CD4-positive, alpha-beta T cell treated with Interleukin-15 for 1 hour (primary cell): ENCODE measurements around the gene RAB28.

ENCODE experiments used
- DNase-seq: peaks from one replicate; pipeline ENCODE4 v3.0.0-alpha.2; 2020

Gene RAB28

DNA sequence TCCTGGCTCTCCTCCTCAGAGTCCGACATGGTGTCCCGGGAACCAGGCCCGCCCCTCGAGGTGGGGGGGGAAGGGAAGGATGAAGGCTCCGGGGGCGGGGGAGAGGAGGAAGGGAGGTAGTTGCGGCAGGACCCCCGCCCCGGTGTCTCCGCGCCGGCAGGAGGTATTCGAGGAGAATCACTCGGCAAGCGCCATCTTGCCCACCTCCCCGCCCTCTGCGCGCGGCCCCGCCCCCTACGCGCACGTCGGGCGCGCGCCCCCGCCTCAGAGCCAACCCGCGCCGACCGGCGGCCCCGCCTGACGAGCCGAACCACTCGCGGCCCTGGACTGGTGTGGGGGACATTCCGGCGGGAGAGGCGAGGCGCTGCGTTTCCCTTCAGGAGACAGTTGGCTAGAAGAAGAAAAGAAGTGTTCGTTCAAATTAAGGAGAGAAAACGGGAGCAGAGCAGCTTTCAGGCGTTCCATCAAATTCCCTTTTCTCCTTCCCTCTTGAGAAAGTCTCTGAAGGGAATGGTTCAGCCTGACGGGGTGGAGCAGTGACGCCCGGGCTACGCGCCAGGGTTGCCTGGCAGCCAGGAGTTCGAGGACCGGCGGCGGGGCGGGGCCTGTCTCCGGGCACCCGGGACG, at the start of gene RAB28:
TSS of gene RAB28 (minus strand) at position 219 of the 627 bp plus-strand sequence.
- DNase-seq = peak; percentile 93

- no peak for DNase-seq
Measured at GRCh38 chr4:13531625-13531998, 47.5 kb upstream of the RAB28 start.

- DNase-seq = no peak
Measured at GRCh38 chr4:13530823-13531624, 46.9 kb upstream of the RAB28 start.

- no peak for DNase-seq
Measured at GRCh38 chr4:13529128-13529919, 45.2 kb upstream of the RAB28 start.

DNA sequence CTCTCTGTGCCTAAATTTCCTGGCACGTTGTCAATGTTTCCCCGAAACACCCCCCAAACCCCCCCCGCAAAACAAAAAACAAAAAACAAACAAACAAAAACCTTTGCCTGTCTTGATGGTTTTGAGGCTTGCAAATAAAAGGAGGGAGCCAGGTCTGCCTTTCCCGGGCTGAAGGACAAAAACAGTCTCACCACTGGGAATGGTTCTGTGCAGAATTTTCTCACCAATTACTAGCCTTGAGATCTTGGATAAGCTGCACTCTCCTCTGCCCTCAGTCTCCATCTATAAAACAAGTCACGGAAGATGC, 44.6 kb upstream of the RAB28 start:
- no peak for DNase-seq

DNA sequence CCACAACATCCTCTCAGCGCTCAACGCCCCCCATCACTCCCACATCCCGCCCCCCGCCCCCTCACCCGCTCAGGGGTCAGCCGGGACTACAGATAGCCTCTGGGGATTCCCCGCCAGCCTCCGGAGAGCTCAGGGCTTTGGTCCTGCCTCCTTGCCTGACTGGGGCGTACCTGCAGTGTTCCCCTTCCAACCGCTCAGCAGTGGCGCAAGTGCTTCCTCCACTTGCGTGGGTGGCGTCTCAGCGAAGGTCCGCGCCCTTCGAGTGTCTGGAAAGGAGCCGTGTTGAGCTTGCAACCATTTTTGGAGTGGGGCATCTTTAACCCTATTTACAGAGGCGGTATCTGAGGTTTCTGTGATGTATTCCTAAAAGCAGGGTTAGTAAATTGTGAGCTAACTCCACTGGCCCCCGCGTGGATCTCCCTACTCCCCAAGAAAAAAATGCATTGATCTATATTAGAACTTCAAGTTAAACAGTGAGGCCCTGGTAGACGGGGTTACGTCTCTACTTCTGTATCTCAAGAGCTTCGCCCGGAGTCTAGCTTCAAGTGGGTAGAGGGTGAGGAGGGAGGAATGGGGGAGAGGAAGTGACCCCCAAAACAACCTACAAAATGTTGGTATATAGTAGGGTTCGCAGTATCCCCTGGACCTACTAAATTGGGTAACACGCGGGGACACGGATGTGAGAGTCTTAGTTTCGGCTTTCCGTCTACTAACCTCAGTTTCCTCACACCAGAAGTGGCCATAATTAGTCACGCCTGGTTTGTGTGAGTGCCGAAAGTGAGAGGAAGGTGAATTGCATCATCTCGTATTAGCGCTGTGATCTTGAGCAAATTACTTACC, 44.1 kb upstream of the RAB28 start:
- DNase-seq = no peak

DNA sequence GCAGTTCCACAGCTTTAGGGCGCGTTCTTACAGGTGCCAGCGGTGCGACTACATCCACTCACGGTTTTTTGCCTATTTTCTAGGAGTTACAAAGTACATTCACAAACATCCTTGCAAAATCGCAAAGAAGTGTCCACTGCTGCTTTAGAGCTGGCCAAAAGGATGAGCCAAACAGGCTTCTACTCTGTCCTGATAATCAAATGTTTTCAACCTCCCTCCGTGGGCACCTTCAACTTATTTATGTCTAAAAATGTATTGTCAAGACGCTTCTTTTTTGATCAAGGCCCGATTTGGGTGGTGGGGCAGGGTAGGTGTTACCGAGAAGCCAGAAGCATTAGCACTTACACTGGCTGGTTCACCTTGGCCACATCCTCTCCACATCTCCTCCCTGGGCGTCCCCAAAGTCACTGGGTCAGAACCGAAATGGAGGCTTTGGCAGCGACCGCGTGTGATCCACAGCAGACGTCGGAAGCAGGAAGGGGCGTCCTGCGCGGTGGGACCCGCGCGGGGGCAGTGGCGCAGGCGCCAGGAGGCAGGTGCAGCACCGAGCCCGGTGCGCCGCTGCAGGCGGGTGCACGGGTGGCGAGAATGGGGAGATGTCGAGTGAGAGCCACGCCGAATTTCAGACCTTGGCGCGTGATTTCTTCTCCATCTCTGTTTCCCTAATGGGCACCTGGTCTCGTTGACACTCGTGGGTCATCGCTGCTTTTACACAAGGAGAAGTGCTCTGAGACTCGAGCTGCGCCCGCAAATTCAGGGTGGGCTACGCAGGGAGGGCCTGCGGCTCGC, 43.2 kb upstream of the RAB28 start:
- no peak for DNase-seq

DNA sequence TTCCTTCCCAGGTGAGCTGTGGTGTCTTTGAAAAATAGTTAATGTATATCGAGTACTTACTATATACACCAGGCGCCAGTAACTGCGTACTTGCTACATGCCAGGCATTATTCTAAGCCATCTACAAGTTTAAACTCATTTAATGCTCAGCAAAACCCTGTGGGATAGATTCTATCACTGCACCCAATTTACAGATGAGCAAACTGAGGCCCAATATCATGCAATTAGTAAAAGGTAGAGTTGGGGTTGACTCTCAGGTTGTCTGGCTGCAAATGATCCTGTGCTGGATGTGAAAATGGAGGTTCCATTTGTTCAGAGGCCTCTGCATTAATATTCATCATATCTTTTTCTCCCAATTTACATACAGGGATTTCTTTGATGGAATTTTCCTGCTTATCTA, 42.5 kb upstream of the RAB28 start:
- no peak for DNase-seq

DNA sequence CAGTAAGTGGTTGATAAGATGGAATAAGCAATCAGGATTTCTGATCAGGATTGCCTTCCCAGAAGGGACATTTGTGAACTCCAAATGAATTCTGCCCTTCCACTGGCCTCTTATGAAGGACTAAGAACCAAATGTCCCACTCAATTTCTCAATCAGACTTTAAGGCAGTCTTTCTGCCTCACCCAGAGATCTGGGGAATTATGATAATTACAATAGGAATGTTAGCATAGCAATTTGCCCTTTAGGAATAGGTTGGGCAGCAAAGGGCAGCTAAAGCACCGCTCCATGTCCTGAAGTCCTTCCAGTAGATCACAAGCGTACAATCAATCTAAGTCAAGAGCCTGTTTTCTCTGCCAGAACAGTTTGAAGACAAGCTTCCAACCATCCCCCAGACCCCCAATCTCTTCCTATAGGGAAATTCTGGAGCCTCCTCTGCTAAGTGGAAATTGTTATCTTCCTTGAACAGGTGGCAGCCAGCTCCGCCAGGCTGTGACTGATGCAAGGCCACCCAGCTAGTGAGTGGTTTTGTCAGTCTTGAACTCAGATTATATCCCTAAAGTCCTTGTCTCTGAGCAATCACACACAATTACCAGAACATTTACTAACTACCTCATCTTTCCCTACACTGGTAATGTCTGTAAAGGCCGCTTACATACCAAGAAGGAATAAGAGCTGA, 41.6 kb upstream of the RAB28 start:
- no peak for DNase-seq

DNA sequence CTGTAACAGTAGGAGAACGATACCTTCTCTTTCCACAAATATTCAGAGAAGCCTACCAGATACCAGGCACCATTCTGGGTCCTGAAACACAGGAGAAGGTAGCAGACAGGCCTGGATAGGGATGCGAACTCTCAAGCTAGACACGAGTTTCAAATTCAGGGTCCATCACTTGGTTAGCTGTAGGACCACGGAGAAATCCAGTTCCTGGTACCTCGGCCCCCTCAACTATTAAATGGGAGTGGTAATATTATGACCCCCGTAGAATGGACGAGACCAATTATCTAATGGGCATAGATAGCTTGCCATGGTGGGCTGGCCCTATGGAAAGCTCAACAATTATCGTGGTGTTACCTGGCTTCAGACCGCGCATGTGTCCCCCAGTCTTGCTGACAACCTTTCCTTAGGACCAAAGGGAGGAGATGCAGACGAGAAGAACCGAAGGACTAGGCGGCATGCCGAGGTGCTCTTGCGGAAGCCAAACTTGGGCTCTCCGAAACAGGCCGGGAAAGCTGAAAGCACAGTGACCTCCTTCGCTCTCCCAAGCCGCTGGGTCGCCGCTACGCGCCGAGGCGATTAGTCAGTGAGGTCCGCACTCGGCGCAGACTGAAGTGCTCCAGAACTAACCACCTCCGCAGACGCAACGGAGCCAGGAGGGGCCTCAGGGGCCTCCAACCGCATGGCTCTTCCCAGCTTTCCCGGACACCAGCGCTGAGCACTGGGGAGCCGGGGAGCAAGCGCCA, 40.5 kb upstream of the RAB28 start:
- DNase-seq = no peak

DNA sequence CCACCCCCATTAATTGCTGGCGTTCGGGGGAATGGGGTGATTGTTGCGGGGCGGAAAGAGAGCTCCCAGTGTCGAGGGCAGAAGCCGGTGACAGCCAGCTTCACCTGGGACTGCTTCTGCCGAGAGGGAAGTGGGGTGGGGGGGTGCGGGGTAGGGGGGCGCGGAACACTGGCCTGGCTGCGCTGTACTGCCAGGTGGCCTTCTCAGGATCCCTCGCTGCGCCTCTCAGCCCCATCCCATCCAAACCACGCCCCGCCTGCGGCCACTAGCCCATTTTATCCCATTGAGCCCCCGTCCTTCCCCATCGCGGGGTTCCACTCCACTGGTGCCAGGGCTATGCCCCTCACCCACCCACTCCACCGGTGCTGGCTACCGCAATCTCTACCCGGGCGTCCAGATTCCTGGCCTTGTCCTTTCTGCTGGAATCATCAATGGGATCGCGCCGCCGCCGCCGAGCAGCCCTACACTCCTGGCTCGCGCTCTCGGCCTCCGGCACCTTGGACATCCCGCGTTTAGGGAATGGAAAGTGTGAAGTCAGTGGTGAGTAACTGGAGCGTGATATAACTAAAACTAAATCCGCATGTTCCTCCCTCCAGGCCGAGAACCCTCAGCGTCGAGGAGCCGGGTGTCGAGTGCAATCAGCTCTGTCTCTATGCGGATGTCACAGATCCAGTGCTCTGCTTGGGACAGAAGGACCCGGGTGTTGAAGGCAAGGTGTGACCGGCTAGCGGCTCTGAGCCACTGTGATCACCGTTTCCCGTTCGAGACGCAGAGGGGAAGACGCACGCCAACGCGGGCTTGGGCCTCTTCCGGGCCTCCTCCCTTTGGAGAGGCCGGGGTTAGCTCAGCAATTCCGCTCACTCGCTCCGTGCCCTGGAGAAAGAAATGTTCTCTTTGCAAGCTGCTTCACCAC, 39.7 kb upstream of the RAB28 start:
- no peak for DNase-seq

DNA sequence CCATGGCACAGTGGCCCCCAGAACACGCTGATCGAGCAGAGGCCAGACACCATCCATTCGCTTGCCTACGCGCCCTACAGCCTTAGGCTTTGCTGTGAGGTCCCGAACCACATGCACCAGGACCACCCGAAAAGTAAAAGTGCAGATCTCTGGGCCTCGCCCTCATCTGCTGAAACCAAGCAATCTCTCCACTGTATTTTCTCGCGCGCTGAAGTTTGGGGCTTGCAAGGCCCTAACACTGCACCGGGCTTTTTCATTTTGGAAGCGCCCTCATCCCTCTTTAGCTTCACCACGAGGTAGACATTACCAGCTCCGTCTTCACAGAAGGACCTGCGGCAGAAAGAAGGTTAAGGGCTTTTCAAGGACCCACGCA, 39.0 kb upstream of the RAB28 start:
- DNase-seq = no peak

GRCh38 chr4:13522282-13523104, 38.4 kb upstream of the RAB28 start:
- no peak for DNase-seq

GRCh38 chr4:13521047-13521446, 36.9 kb upstream of the RAB28 start:
- no peak for DNase-seq

DNA sequence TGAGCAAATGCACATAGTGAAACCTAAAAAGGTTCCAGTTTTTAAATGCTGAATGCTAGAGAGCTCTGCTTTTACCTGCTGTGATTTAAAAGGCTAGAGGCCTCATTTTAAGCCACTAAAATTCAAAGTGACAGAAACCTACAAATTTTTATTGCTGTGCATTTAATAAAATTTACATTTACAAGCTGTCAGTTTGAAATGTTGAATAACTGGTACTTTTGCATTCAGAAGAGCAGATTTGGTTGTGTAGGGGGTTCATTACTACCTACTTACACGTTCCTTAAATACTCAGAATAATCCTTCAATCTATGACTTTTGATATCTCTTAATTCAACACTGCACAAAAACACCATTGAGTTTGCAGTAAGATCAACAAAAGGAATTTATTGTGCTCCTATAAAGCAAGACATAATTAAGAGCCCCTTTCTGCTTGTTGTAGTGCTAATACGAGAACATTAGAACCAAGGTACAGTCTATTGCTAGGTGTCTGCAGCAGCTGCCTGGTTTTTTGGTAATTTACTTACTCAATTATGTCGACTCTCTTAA, 32.2 kb upstream of the RAB28 start:
- DNase-seq = no peak

DNA sequence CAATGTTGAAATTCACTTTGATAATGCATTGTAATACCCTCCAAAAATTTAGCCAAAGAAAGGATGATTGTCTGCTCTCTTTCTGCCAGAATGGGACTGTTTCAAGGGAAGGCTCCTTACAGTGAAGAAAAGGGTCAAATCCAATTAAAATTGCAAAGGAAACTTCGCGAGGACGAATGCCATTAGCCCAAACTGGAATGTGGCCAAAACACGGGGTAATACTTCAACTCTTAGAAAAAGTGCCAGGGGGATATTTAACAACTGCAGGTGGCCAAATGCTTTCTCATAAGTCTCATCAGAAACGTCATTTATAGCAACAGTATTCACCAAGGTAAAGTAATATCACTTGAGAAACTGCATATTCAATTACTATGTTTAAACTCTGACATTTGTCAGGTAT, 31.1 kb upstream of the RAB28 start:
- no peak for DNase-seq

DNA sequence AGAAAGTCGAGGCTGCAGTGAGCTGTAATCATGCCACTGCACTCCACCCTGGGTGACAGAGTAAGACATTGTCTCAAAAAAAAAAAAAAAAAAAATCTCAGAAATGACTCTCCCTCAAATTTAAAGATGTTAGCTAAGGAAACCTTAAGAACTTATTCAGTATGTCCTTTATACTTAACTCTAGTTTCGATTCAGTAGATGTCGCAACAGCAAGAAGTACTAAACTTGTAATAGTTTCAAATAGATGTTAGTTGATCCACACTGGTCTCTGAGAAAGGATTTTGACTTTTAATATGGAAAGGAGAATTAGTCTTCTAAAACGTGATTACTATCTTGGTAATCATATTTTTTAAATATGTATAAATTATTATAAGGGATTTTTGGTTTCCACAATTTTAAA, 30.6 kb upstream of the RAB28 start:
- DNase-seq = no peak

DNA sequence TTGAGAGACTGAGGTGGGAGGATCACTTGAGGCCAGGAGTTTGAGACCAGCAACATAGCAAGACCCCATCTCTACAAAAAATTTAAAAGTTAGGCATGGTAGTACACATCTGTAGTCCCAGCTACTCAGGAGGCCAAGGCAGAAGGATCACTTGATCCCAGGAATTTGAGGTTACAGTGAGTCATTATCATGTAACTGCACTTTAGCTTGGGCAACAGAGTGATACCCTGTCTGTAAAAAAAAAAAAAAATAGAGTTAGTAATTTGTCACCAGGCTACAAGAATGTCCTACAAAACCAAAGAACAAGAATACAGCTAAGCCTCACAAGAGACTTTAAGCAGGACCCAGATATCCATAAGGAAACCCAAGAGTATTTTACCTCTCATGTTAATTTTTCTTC, 27.0 kb upstream of the RAB28 start:
- no peak for DNase-seq

- no peak for DNase-seq
Measured at GRCh38 chr4:13509442-13509841, 25.3 kb upstream of the RAB28 start.
